H9 (cell line): ENCODE results near the gene RPS14. TPM values are rescaled to one million over a fixed set of nuclear protein-coding genes. Genes with fewer than 3 reads are reported as not detected.

ENCODE experiments used
- DNase-seq: peaks from one replicate; pipeline ENCODE4 v3.0.0-alpha.2; 2017
- H2AFZ ChIP-seq: one replicate; pipeline ENCODE4 v1.6.1; 2013; ENCODE audit warnings: mild to moderate bottlenecking, low read length, control low read depth, moderate library complexity
- H2AK5ac ChIP-seq: 2 replicates; pipeline ENCODE4 v1.6.1; 2013; ENCODE audit warnings: low read length, control low read depth, mixed read lengths; ENCODE audit not compliant: insufficient read length
- H2BK120ac ChIP-seq: one replicate; pipeline ENCODE4 v1.6.1; 2013; ENCODE audit warnings: low read depth, mild to moderate bottlenecking, low read length, control low read depth, inconsistent platforms; ENCODE audit not compliant: poor library complexity, severe bottlenecking
- H2BK12ac ChIP-seq: 2 replicates; pipeline ENCODE4 v1.6.1; 2013; ENCODE audit warnings: low read length, control low read depth, mixed read lengths, low read depth; ENCODE audit not compliant: insufficient read length
- H2BK15ac ChIP-seq: 2 replicates; pipeline ENCODE4 v1.6.1; 2013; ENCODE audit warnings: low read depth, low read length, control low read depth
- H2BK20ac ChIP-seq: one replicate; pipeline ENCODE4 v1.6.1; 2013; ENCODE audit warnings: low read depth, mild to moderate bottlenecking, low read length, control low read depth, inconsistent platforms; ENCODE audit not compliant: poor library complexity, severe bottlenecking
- H2BK5ac ChIP-seq: 2 replicates; pipeline ENCODE4 v1.6.1; 2013; ENCODE audit warnings: low read length, control low read depth, mixed read lengths; ENCODE audit not compliant: insufficient read length
- H3K14ac ChIP-seq: 2 replicates; pipeline ENCODE4 v1.6.1; 2013; ENCODE audit warnings: low read length, control low read depth; ENCODE audit not compliant: insufficient read depth
- H3K18ac ChIP-seq: 2 replicates; pipeline ENCODE4 v1.6.1; 2013; ENCODE audit warnings: low read depth, mild to moderate bottlenecking, mixed read lengths, low read length, control low read depth; ENCODE audit not compliant: insufficient read length
- H3K23ac ChIP-seq: 2 replicates; pipeline ENCODE4 v1.6.1; 2013; ENCODE audit warnings: low read length, control low read depth, mixed read lengths, low read depth; ENCODE audit not compliant: insufficient read length
- H3K23me2 ChIP-seq: 2 replicates; pipeline ENCODE4 v1.6.1; 2013; ENCODE audit warnings: low read depth, mild to moderate bottlenecking, mixed read lengths, low read length, control low read depth; ENCODE audit not compliant: insufficient read length, poor library complexity, severe bottlenecking
- H3K27ac ChIP-seq: 2 replicates; pipeline ENCODE4 v1.5.1; 2013; ENCODE audit warnings: low read length, control low read depth, mixed read lengths, low read depth; ENCODE audit not compliant: insufficient read length
- H3K27me3 ChIP-seq: 2 replicates; pipeline ENCODE4 v1.6.1; 2013; ENCODE audit warnings: low read length, control low read depth, inconsistent platforms; ENCODE audit not compliant: insufficient read depth
- H3K4ac ChIP-seq: 2 replicates; pipeline ENCODE4 v1.6.1; 2013; ENCODE audit warnings: low read depth, mild to moderate bottlenecking, control low read depth, inconsistent platforms, low read length, moderate library complexity
- H3K4me1 ChIP-seq: 2 replicates; pipeline ENCODE4 v1.6.1; 2013; ENCODE audit warnings: low read length, control low read depth, inconsistent platforms; ENCODE audit not compliant: insufficient read depth
- H3K4me2 ChIP-seq: 2 replicates; pipeline ENCODE4 v1.6.1; 2013; ENCODE audit warnings: low read length, control low read depth, mixed read lengths; ENCODE audit not compliant: insufficient read length, insufficient read depth
- H3K56ac ChIP-seq: 2 replicates; pipeline ENCODE4 v1.6.1; 2013; ENCODE audit warnings: low read depth, mild to moderate bottlenecking, mixed read lengths, low read length, control low read depth; ENCODE audit not compliant: insufficient read length
- H3K79me1 ChIP-seq: 2 replicates; pipeline ENCODE4 v1.6.1; 2013; ENCODE audit warnings: low read depth, mild to moderate bottlenecking, moderate library complexity, low read length, control low read depth, inconsistent platforms; ENCODE audit not compliant: insufficient read depth, poor library complexity, severe bottlenecking
- H3K79me2 ChIP-seq: 2 replicates; pipeline ENCODE4 v1.6.1; 2013; ENCODE audit warnings: low read length, control low read depth, inconsistent platforms; ENCODE audit not compliant: insufficient read depth
- H3K9ac ChIP-seq: 2 replicates; pipeline ENCODE4 v1.6.1; 2013; ENCODE audit warnings: low read length, control low read depth, mixed read lengths; ENCODE audit not compliant: insufficient read length; ENCODE audit errors: extremely low read depth
- H3K9me3 ChIP-seq: one replicate; pipeline ENCODE4 v1.6.1; 2013; ENCODE audit warnings: low read depth, low read length, inconsistent platforms; ENCODE audit not compliant: control insufficient read depth
- H3T11ph ChIP-seq: one replicate; pipeline ENCODE4 v1.6.1; 2013; ENCODE audit warnings: mild to moderate bottlenecking, low read length, control low read depth, inconsistent platforms
- H4K20me1 ChIP-seq: one replicate; pipeline ENCODE4 v1.6.1; 2013; ENCODE audit not compliant: control insufficient read depth, insufficient read length, insufficient read depth
- H4K5ac ChIP-seq: 2 replicates; pipeline ENCODE4 v1.6.1; 2013; ENCODE audit warnings: low read depth, mild to moderate bottlenecking, mixed read lengths, low read length, control low read depth; ENCODE audit not compliant: insufficient read length
- H4K8ac ChIP-seq: replicated peaks from 2 replicates; pipeline ENCODE4 v1.6.1; 2013; ENCODE audit warnings: low read length, control low read depth, mixed read lengths, low read depth; ENCODE audit not compliant: insufficient read length
- H4K91ac ChIP-seq: 2 replicates; pipeline ENCODE4 v1.6.1; 2013; ENCODE audit warnings: low read depth, mild to moderate bottlenecking, moderate library complexity, mixed read lengths, low read length, control low read depth; ENCODE audit not compliant: insufficient read length
- H3K27ac Mint-ChIP-seq, 3 experiments: 2 replicates in 2 of 3; 3 replicates in 1 of 3; pipeline ENCODE4 v1.8.0; 2020 to 2021; ENCODE audit warnings: mixed read lengths in 3 of 3, mild to moderate bottlenecking in 1 of 3, moderate library complexity in 1 of 3
- H3K27me3 Mint-ChIP-seq: 2 replicates; pipeline ENCODE4 v1.8.0; 2021; ENCODE audit warnings: low read depth, mild to moderate bottlenecking, moderate library complexity, mixed read lengths
- H3K36me3 Mint-ChIP-seq, 3 experiments: 2 replicates in 2 of 3; 3 replicates in 1 of 3; pipeline ENCODE4 v1.8.0; 2020 to 2021; ENCODE audit warnings: low read depth in 3 of 3, mixed read lengths in 3 of 3; ENCODE audit not compliant: insufficient read depth in 1 of 3
- H3K4me1 Mint-ChIP-seq, 2 experiments: 2 replicates each; pipeline ENCODE4 v1.8.0; 2020; ENCODE audit warnings: mixed read lengths in 2 of 2
- H3K4me3 Mint-ChIP-seq, 2 experiments: 2 replicates in 1 of 2; 3 replicates in 1 of 2; pipeline ENCODE4 v1.8.0; 2020 to 2021; ENCODE audit warnings: mild to moderate bottlenecking in 2 of 2, mixed read lengths in 2 of 2, moderate library complexity in 1 of 2
- H3K9me3 Mint-ChIP-seq, 2 experiments: 2 replicates in 1 of 2; 3 replicates in 1 of 2; pipeline ENCODE4 v1.8.0; 2020; ENCODE audit warnings: mild to moderate bottlenecking in 2 of 2, mixed read lengths in 2 of 2, moderate library complexity in 1 of 2
- CTCF ChIP-seq: fragments of 200-600 bp; sonication (generic); conservative IDR thresholded peaks from 3 replicates; pipeline ENCODE4 v1.8.0; 2021; ENCODE audit warnings: antibody characterized with exemption, mild to moderate bottlenecking
- total RNA-seq: library from RNA; stranded (reverse); gene quantifications from 2 replicates; pipeline ENCODE4 v1.2.1, GENCODE V29; 2021

Gene RPS14
- total RNA-seq, 1 experiment from 2014 or later = 2,533 TPM

- H3K4me3 Mint-ChIP-seq = peak overlapping the region in 1 of 2 experiments; percentile 56; a peak in 1 of 5 replicates
- H3T11ph ChIP-seq = no peak overlapping the region
- no peaks in the 10 kb centered on the region for H3K27me3 ChIP-seq
- peaks cover 15% of the 10 kb centered on the region; the same call in 1 of the 2 replicates for H3K79me2 ChIP-seq
- no peak overlapping the region for H3K4ac ChIP-seq
- H3K27me3 Mint-ChIP-seq = no peaks in the 10 kb centered on the region
- no peak overlapping the region for H4K5ac ChIP-seq
- H2BK15ac ChIP-seq = no peak overlapping the region
- peaks cover 10% of the 10 kb centered on the region for H3K79me1 ChIP-seq
- peaks cover 8% of the 10 kb centered on the region for H3K4me1 ChIP-seq
- no peak for DNase-seq
- no peak overlapping the region for H3K23ac ChIP-seq
- H2BK5ac ChIP-seq = no peak overlapping the region
- H3K36me3 Mint-ChIP-seq = peaks cover 2 to 14% (median 5%) of the 10 kb centered on the region in 3 experiments; a peak in 5 of 7 replicates
- no peak overlapping the region for H2BK20ac ChIP-seq
- H2AK5ac ChIP-seq = no peak overlapping the region
- no peak overlapping the region for H3K56ac ChIP-seq
- TF ChIP-seq CTCF = no peak
- no peak overlapping the region for H2BK120ac ChIP-seq
- H3K18ac ChIP-seq = no peak overlapping the region
- no peak overlapping the region for H3K4me2 ChIP-seq
- no peaks in the 10 kb centered on the region for H4K20me1 ChIP-seq
- H3K27ac ChIP-seq = no peak overlapping the region
- H3K14ac ChIP-seq = no peak overlapping the region
- H3K9me3 ChIP-seq = no peaks in the 10 kb centered on the region
- no peak overlapping the region for H3K9ac ChIP-seq
- no peak overlapping the region for H4K8ac ChIP-seq
- no peak overlapping the region for H2AFZ ChIP-seq
- no peaks in the 10 kb centered on the region for H3K9me3 Mint-ChIP-seq
- H2BK12ac ChIP-seq = no peak overlapping the region
- no peaks in the 10 kb centered on the region for H3K23me2 ChIP-seq
- no peak overlapping the region for H4K91ac ChIP-seq
- H3K4me1 Mint-ChIP-seq = peaks cover 56 to 61% of the 10 kb centered on the region in 2 experiments
- H3K27ac Mint-ChIP-seq = peak overlapping the region; percentile 78 to 97 (median 93); a peak in 6 of 7 replicates
These were observed 49.4 kb upstream of the RPS14 start for GRCh38 chr5:150498971-150499370.
